Naive thymus-derived CD4-positive, alpha-beta T cell (primary cell): Measurements from ENCODE around the gene FCER1G. TPM values are rescaled to one million over a fixed set of nuclear protein-coding genes. Genes with fewer than 3 reads are reported as not detected.

Experiments used
- ATAC-seq: fragments of 150-1000 bp; cut with Tn5 transposase; 2 replicates; pipeline ENCODE4 v1.10.0; 2021; ENCODE audit warnings: mild to moderate bottlenecking, moderate library complexity
- CTCF ChIA-PET: fragments of 350-600 bp; sonication (Branson Sonifier 250); formaldehyde crosslinking; loops from one replicate; lab custom pipeline; 2021; ENCODE audit warnings: antibody characterized with exemption; lab: Charles Lee
- POLR2A ChIA-PET: fragments of 350-600 bp; sonication (Branson Sonifier 250); formaldehyde crosslinking; loops from one replicate; lab custom pipeline; 2021; ENCODE audit warnings: antibody characterized with exemption, inconsistent platforms; lab: Charles Lee
- DNase-seq, 9 donors: peaks; one replicate each; pipeline versions ENCODE4 v3.0.0 to v3.0.0-alpha.2; 2020 to 2022; ENCODE audit warnings: mixed read lengths in 1 of 9
- H3K27ac ChIP-seq: one replicate; pipeline ENCODE4 v1.7.0; 2013; ENCODE audit warnings: mild to moderate bottlenecking, low read depth, low read length, moderate library complexity
- H3K27me3 ChIP-seq, 2 donors: one replicate each; pipeline ENCODE4 v1.7.0; 2013; ENCODE audit warnings: low read length in 2 of 2, mild to moderate bottlenecking in 2 of 2, moderate library complexity in 2 of 2; ENCODE audit not compliant: control insufficient read depth in 2 of 2, insufficient read depth in 2 of 2
- H3K36me3 ChIP-seq, 3 experiments: 1 replicate in 2 of 3; 2 replicates in 1 of 3; pipeline ENCODE4 v1.7.0; 2013; ENCODE audit warnings: low read length in 3 of 3, mild to moderate bottlenecking in 3 of 3, moderate library complexity in 1 of 3; ENCODE audit not compliant: insufficient read depth in 3 of 3, control insufficient read depth in 2 of 3
- H3K4me1 ChIP-seq, 2 donors: one replicate each; pipeline ENCODE4 v1.7.0; 2013; ENCODE audit warnings: low read length in 2 of 2, mild to moderate bottlenecking in 2 of 2, moderate library complexity in 1 of 2; ENCODE audit not compliant: control insufficient read depth in 2 of 2, insufficient read depth in 2 of 2
- H3K4me3 ChIP-seq: 2 replicates; pipeline ENCODE4 v1.7.0; 2013; ENCODE audit warnings: mild to moderate bottlenecking, low read length
- H3K9me3 ChIP-seq, 3 experiments: 1 replicate in 2 of 3; 2 replicates in 1 of 3; pipeline ENCODE4 v1.7.0; 2013; ENCODE audit warnings: low read length in 3 of 3; ENCODE audit not compliant: control insufficient read depth in 2 of 3
- H3K27ac Mint-ChIP-seq, 9 donors: one replicate each; pipeline ENCODE4 v1.8.0; 2020 to 2022; ENCODE audit warnings: mixed read lengths in 9 of 9, mild to moderate bottlenecking in 8 of 9, moderate library complexity in 5 of 9, inconsistent platforms in 2 of 9
- H3K27me3 Mint-ChIP-seq, 5 donors: one replicate each; pipeline ENCODE4 v1.8.0; 2021 to 2022; ENCODE audit warnings: mixed read lengths in 5 of 5, mild to moderate bottlenecking in 1 of 5
- H3K36me3 Mint-ChIP-seq, 5 donors: one replicate each; pipeline ENCODE4 v1.8.0; 2020 to 2022; ENCODE audit warnings: mixed read lengths in 5 of 5, mild to moderate bottlenecking in 3 of 5, inconsistent platforms in 1 of 5
- H3K4me1 Mint-ChIP-seq, 7 donors: one replicate each; pipeline ENCODE4 v1.8.0; 2020 to 2022; ENCODE audit warnings: mixed read lengths in 7 of 7, mild to moderate bottlenecking in 3 of 7, inconsistent platforms in 1 of 7
- H3K4me3 Mint-ChIP-seq, 10 donors: one replicate each; pipeline ENCODE4 v1.8.0; 2020 to 2022; ENCODE audit warnings: mild to moderate bottlenecking in 10 of 10, mixed read lengths in 10 of 10, moderate library complexity in 6 of 10, inconsistent platforms in 2 of 10
- H3K9me3 Mint-ChIP-seq, 11 donors: one replicate each; pipeline ENCODE4 v1.8.0; 2020 to 2022; ENCODE audit warnings: mixed read lengths in 11 of 11, mild to moderate bottlenecking in 4 of 11, inconsistent platforms in 1 of 11, moderate library complexity in 1 of 11
- intact Hi-C, 2 donors: fragments of 100-400 bp; cut with micrococcal nuclease; formaldehyde crosslinking; loops; one replicate each; pipeline ENCODE4 v1.15.1; 2023
- microRNA-seq: library from miRNA; unstranded; fragments of <30 nt; microRNA quantifications from one replicate; pipeline ENCODE4 v1.2.0, GENCODE V29; 2022; ENCODE audit warnings: borderline microRNAs expressed
- polyA plus RNA-seq, 2 donors: library from polyadenylated mRNA; unstranded; fragments of 300-500 nt; fragmentation: Illumina TruSeq; gene quantifications; one replicate each; pipeline ENCODE4 v1.2.3, GENCODE V29; 2021
- total RNA-seq, 6 experiments: library from RNA in 5 of 6; stranded (reverse) in 5 of 6; gene quantifications; 1 replicate in 5 of 6; 2 replicates in 1 of 6; pipeline ENCODE4 v1.2.3 and lab custom pipeline; 2021 to 2026

Gene FCER1G
- total and polyA plus RNA-seq, 7 experiments from 2014 or later: 2.6 to 171 (median 13.9) TPM

- H3K27ac ChIP-seq: no peak overlapping the region
- H3K9me3 Mint-ChIP-seq: peaks cover 0 to 1% (median 0%) of the 10 kb centered on the region in 11 donors
- DNase-seq (no peak), ATAC-seq (no peak)
- H3K9me3 ChIP-seq: no peaks in the 10 kb centered on the region
- no peak overlapping the region for H3K4me3 ChIP-seq
- H3K4me1 Mint-ChIP-seq: peaks cover 0 to 6% (median 3%) of the 10 kb centered on the region in 7 donors
- no peak overlapping the region for H3K4me3 Mint-ChIP-seq
- intact Hi-C loops: no loop called here
- no peaks in the 10 kb centered on the region for H3K36me3 ChIP-seq
- peaks cover 24 to 34% (median 27%) of the 10 kb centered on the region in 5 donors for H3K27me3 Mint-ChIP-seq
- H3K36me3 Mint-ChIP-seq: no peaks in the 10 kb centered on the region
- no peaks in the 10 kb centered on the region for H3K4me1 ChIP-seq
- ChIA-PET POLR2A (no interaction called here), CTCF (no interaction called here)
- H3K27me3 ChIP-seq: peaks cover 0 to 4% of the 10 kb centered on the region in 2 donors
- H3K27ac Mint-ChIP-seq: no peak overlapping the region
Measured at GRCh38 chr1:161265305-161265704, 50.2 kb downstream of the FCER1G start.

DNA sequence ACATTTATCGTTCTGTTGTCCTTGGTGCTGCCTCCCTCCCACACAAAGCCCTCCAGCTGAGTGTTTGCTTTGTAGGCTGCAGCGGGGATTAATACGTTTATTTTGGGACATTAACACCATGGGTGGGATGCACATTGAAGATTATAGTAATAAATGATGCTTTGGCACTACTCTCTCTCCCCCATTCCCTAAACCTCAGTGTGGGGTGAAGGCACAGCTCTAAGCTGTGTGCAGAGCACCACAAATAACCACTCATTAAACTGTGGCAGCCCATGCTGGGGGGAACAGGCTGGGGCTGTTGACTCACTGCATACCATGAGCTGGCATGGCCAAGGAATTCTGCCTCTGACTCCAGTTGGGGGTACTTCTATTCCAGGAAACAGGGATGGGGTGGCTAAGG, 51.1 kb downstream of the FCER1G start:
- no peak overlapping the region for H3K4me3 Mint-ChIP-seq
- H3K36me3 Mint-ChIP-seq: no peaks in the 10 kb centered on the region
- POLR2A ChIA-PET: no interaction called here
- Histone ChIP-seq H3K36me3 (no peaks in the 10 kb centered on the region), H3K4me1 (no peaks in the 10 kb centered on the region), H3K9me3 (no peaks in the 10 kb centered on the region), H3K27me3 (peaks cover 0 to 4% of the 10 kb centered on the region in 2 donors), H3K27ac (no peak overlapping the region), H3K4me3 (no peak overlapping the region)
- H3K4me1 Mint-ChIP-seq: peaks cover 0 to 4% (median 1%) of the 10 kb centered on the region in 7 donors
- ATAC-seq: no peak
- peaks cover 15 to 25% (median 22%) of the 10 kb centered on the region in 5 donors for H3K27me3 Mint-ChIP-seq
- intact Hi-C loops: no loop called here
- no peak for DNase-seq
- CTCF ChIA-PET: no interaction called here
- no peak overlapping the region for H3K27ac Mint-ChIP-seq
- peaks cover 0 to 1% (median 0%) of the 10 kb centered on the region in 11 donors for H3K9me3 Mint-ChIP-seq

- H3K4me1 ChIP-seq: no peaks in the 10 kb centered on the region
- no peak overlapping the region for H3K4me3 ChIP-seq
- POLR2A ChIA-PET: no interaction called here
- no peak for DNase-seq
- H3K27me3 ChIP-seq: peaks cover 0 to 4% of the 10 kb centered on the region in 2 donors
- no peak overlapping the region for H3K27ac ChIP-seq
- H3K27me3 Mint-ChIP-seq: peaks cover 9 to 21% (median 16%) of the 10 kb centered on the region in 5 donors
- peaks cover 0 to 1% (median 0%) of the 10 kb centered on the region in 11 donors for H3K9me3 Mint-ChIP-seq
- no peak overlapping the region for H3K27ac Mint-ChIP-seq
- CTCF ChIA-PET: no interaction called here
- no peak overlapping the region for H3K4me3 Mint-ChIP-seq
- no peak for ATAC-seq
- no peaks in the 10 kb centered on the region for H3K36me3 ChIP-seq
- no peaks in the 10 kb centered on the region for H3K9me3 ChIP-seq
- H3K4me1 Mint-ChIP-seq: no peaks in the 10 kb centered on the region
- no peaks in the 10 kb centered on the region for H3K36me3 Mint-ChIP-seq
- intact Hi-C loops: no loop called here
Measured at GRCh38 chr1:161266836-161267235, 51.7 kb downstream of the FCER1G start.

DNA sequence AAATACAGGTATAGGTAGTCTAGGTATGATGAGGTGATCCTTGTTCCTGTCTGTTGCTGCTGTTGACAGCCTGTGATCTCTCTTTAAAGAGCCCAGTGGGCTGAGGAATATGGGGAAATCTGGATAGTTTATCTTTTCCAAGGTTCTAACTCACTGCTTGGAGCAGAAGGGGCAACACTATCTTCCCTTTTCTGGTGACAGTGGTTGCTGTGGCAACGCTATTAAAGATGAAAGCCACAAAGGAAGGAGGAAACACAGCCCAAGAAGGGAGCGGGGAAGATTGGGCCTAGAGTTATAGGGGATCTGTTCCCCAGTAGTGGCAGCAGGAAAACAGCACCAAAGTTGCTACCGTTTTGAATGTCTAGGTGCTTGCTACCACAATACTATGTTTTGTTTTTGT, 52.2 kb downstream of the FCER1G start:
- ATAC-seq (no peak), DNase-seq (no peak)
- H3K4me3 ChIP-seq: no peak overlapping the region
- Mint-ChIP-seq H3K27ac (no peak overlapping the region), H3K4me3 (no peak overlapping the region), H3K9me3 (peaks cover 0 to 1% (median 0%) of the 10 kb centered on the region in 11 donors), H3K36me3 (no peaks in the 10 kb centered on the region), H3K27me3 (peaks cover 6 to 20% (median 13%) of the 10 kb centered on the region in 5 donors), H3K4me1 (no peaks in the 10 kb centered on the region)
- ChIA-PET CTCF (no interaction called here), POLR2A (no interaction called here)
- H3K27me3 ChIP-seq: peaks cover 0 to 4% of the 10 kb centered on the region in 2 donors
- no peaks in the 10 kb centered on the region for H3K4me1 ChIP-seq
- no peaks in the 10 kb centered on the region for H3K9me3 ChIP-seq
- intact Hi-C loops: no loop called here
- H3K36me3 ChIP-seq: no peaks in the 10 kb centered on the region
- no peak overlapping the region for H3K27ac ChIP-seq

Small RNA genes within 50 kb of the gene (microRNA-seq; reads per million reads assigned to microRNA genes)
- not detected for gene MIR5187

Other genes with a start within 250 kb of the FCER1G start
- gene F11R, start 194.1 kb upstream of the FCER1G start, total RNA-seq: 10 to 100 TPM; 11.3 to 23.7 (median 16.5) TPM
- 10 to 100 TPM; 12.7 to 14.4 TPM for gene F11R, start 194.1 kb upstream of the FCER1G start, polyA plus RNA-seq
- gene TSTD1, start 176.3 kb upstream of the FCER1G start, total RNA-seq: 10 to 100 TPM; 49.8 to 84.0 (median 58.2) TPM
- gene TSTD1, start 176.3 kb upstream of the FCER1G start, polyA plus RNA-seq: 100 to 1,000 TPM; 349 to 494 TPM
- gene USF1, start 169.3 kb upstream of the FCER1G start, total RNA-seq: 100 to 1,000 TPM in 1 of 5 experiments, 10 to 100 TPM in 4; 71.6 to 115 (median 91.7) TPM
- 1 to 10 TPM; 3.9 to 5.5 TPM for gene USF1, start 169.3 kb upstream of the FCER1G start, polyA plus RNA-seq
- gene ARHGAP30, start 145.4 kb upstream of the FCER1G start, total RNA-seq: 100 to 1,000 TPM; 152 to 291 (median 235) TPM
- gene ARHGAP30, start 145.4 kb upstream of the FCER1G start, polyA plus RNA-seq: 100 to 1,000 TPM; 128 to 258 TPM
- not detected for gene NECTIN4, start 125.7 kb upstream of the FCER1G start, total RNA-seq
- gene NECTIN4, start 125.7 kb upstream of the FCER1G start, polyA plus RNA-seq: not detected
- 1 to 10 TPM in 1 of 5 experiments, under 1 TPM in 1, not detected in 3; 0.40 to 1.1 TPM for gene KLHDC9, start 116.9 kb upstream of the FCER1G start, total RNA-seq
- gene KLHDC9, start 116.9 kb upstream of the FCER1G start, polyA plus RNA-seq: under 1 TPM in 1 of 2 donors, not detected in 1; 0.74 TPM
- gene PFDN2, start 97.3 kb upstream of the FCER1G start, total RNA-seq: 10 to 100 TPM; 32.0 to 67.9 (median 34.0) TPM
- 10 to 100 TPM; 66.6 to 84.0 TPM for gene PFDN2, start 97.3 kb upstream of the FCER1G start, polyA plus RNA-seq
- gene NIT1, start 97.2 kb upstream of the FCER1G start, total RNA-seq: 10 to 100 TPM; 23.3 to 49.6 (median 41.8) TPM
- 10 to 100 TPM; 14.1 to 28.4 TPM for gene NIT1, start 97.2 kb upstream of the FCER1G start, polyA plus RNA-seq
- 10 to 100 TPM; 34.3 to 43.0 (median 36.0) TPM for gene DEDD, start 82.6 kb upstream of the FCER1G start, total RNA-seq
- 10 to 100 TPM; 34.0 to 48.7 TPM for gene DEDD, start 82.6 kb upstream of the FCER1G start, polyA plus RNA-seq
- 100 to 1,000 TPM in 2 of 5 experiments, 10 to 100 TPM in 3; 83.7 to 116 (median 98.9) TPM for gene UFC1, start 61.3 kb upstream of the FCER1G start, total RNA-seq
- 100 to 1,000 TPM; 129 to 132 TPM for gene UFC1, start 61.3 kb upstream of the FCER1G start, polyA plus RNA-seq
- gene USP21, start 55.8 kb upstream of the FCER1G start, total RNA-seq: 10 to 100 TPM; 36.0 to 66.0 (median 38.6) TPM
- gene USP21, start 55.8 kb upstream of the FCER1G start, polyA plus RNA-seq: 10 to 100 TPM; 15.2 to 35.0 TPM
- 10 to 100 TPM; 39.7 to 76.2 (median 43.4) TPM for gene PPOX, start 48.9 kb upstream of the FCER1G start, total RNA-seq
- gene PPOX, start 48.9 kb upstream of the FCER1G start, polyA plus RNA-seq: 10 to 100 TPM; 20.1 to 22.9 TPM
- gene B4GALT3, start 37.8 kb upstream of the FCER1G start, total RNA-seq: 10 to 100 TPM; 40.5 to 83.7 (median 54.3) TPM
- 10 to 100 TPM; 36.2 to 52.5 TPM for gene B4GALT3, start 37.8 kb upstream of the FCER1G start, polyA plus RNA-seq
- gene ADAMTS4, start 16.2 kb upstream of the FCER1G start, total RNA-seq: 1 to 10 TPM in 4 of 5 experiments, under 1 TPM in 1; 0.70 to 3.3 (median 1.6) TPM
- under 1 TPM; 0.21 to 0.38 TPM for gene ADAMTS4, start 16.2 kb upstream of the FCER1G start, polyA plus RNA-seq
- 100 to 1,000 TPM in 2 of 5 experiments, 10 to 100 TPM in 3; 64.1 to 131 (median 85.3) TPM for gene NDUFS2, start 12.9 kb upstream of the FCER1G start, total RNA-seq
- gene NDUFS2, start 12.9 kb upstream of the FCER1G start, polyA plus RNA-seq: 100 to 1,000 TPM in 1 of 2 donors, 10 to 100 TPM in 1; 94.6 to 102 TPM
- gene APOA2, start 8.3 kb downstream of the FCER1G start, total RNA-seq: not detected
- gene APOA2, start 8.3 kb downstream of the FCER1G start, polyA plus RNA-seq: not detected
- gene TOMM40L, start 10.8 kb downstream of the FCER1G start, total RNA-seq: 10 to 100 TPM in 4 of 5 experiments, 1 to 10 TPM in 1; 8.9 to 24.3 (median 11.8) TPM
- 1 to 10 TPM; 6.0 to 6.4 TPM for gene TOMM40L, start 10.8 kb downstream of the FCER1G start, polyA plus RNA-seq
- gene NR1I3, start 22.9 kb downstream of the FCER1G start, total RNA-seq: not detected
- not detected for gene NR1I3, start 22.9 kb downstream of the FCER1G start, polyA plus RNA-seq
- gene PCP4L1, start 43.5 kb downstream of the FCER1G start, total RNA-seq: not detected
- gene PCP4L1, start 43.5 kb downstream of the FCER1G start, polyA plus RNA-seq: under 1 TPM in 1 of 2 donors, not detected in 1; 0.15 TPM
- gene MPZ, start 94.7 kb downstream of the FCER1G start, total RNA-seq: 10 to 100 TPM in 2 of 5 experiments, 1 to 10 TPM in 3; 2.3 to 12.4 (median 6.2) TPM
- gene MPZ, start 94.7 kb downstream of the FCER1G start, polyA plus RNA-seq: not detected
- gene SDHC, start 99.1 kb downstream of the FCER1G start, total RNA-seq: 100 to 1,000 TPM in 3 of 5 experiments, 10 to 100 TPM in 2; 66.3 to 174 (median 106) TPM
- 100 to 1,000 TPM; 201 to 274 TPM for gene SDHC, start 99.1 kb downstream of the FCER1G start, polyA plus RNA-seq
- gene CFAP126, start 152.6 kb downstream of the FCER1G start, total RNA-seq: not detected
- not detected for gene CFAP126, start 152.6 kb downstream of the FCER1G start, polyA plus RNA-seq